ENCODE data around the gene ARHGAP19. TPM values are rescaled to one million over a fixed set of nuclear protein-coding genes. Genes with fewer than 3 reads are reported as not detected.

Gene ARHGAP19
- total and polyA plus RNA-seq, 2 donors from 2014 or later, result 5.3 to 10.6 TPM

Other genes starting within 250 kb of the ARHGAP19 start
- 0.35 TPM for gene SLIT1, start 106.7 kb downstream of the ARHGAP19 start, total RNA-seq
- 0.06 TPM for gene SLIT1, start 106.7 kb downstream of the ARHGAP19 start, polyA plus RNA-seq (ENCODE audit: insufficient read depth, low read depth, low replicate concordance)
- gene FRAT1, start 26.6 kb upstream of the ARHGAP19 start, total RNA-seq, result 7.0 TPM
- gene FRAT1, start 26.6 kb upstream of the ARHGAP19 start, polyA plus RNA-seq (ENCODE audit: insufficient read depth, low read depth, low replicate concordance), result 2.1 TPM
- 16.8 TPM for gene FRAT2, start 42.1 kb upstream of the ARHGAP19 start, total RNA-seq
- gene FRAT2, start 42.1 kb upstream of the ARHGAP19 start, polyA plus RNA-seq (ENCODE audit: insufficient read depth, low read depth, low replicate concordance), result 5.4 TPM
- gene RRP12, start 108.7 kb upstream of the ARHGAP19 start, total RNA-seq, result 30.0 TPM
- 9.7 TPM for gene RRP12, start 108.7 kb upstream of the ARHGAP19 start, polyA plus RNA-seq (ENCODE audit: insufficient read depth, low read depth, low replicate concordance)
- 161 TPM for gene PGAM1, start 133.6 kb upstream of the ARHGAP19 start, total RNA-seq
- gene PGAM1, start 133.6 kb upstream of the ARHGAP19 start, polyA plus RNA-seq (ENCODE audit: insufficient read depth, low read depth, low replicate concordance), result 328 TPM
- gene EXOSC1, start 153.4 kb upstream of the ARHGAP19 start, total RNA-seq, result 28.8 TPM
- 40.9 TPM for gene EXOSC1, start 153.4 kb upstream of the ARHGAP19 start, polyA plus RNA-seq (ENCODE audit: insufficient read depth, low read depth, low replicate concordance)
- gene ZDHHC16, start 153.5 kb upstream of the ARHGAP19 start, total RNA-seq, result 35.9 TPM
- 48.9 TPM for gene ZDHHC16, start 153.5 kb upstream of the ARHGAP19 start, polyA plus RNA-seq (ENCODE audit: insufficient read depth, low read depth, low replicate concordance)
- 56.1 TPM for gene MMS19, start 205.8 kb upstream of the ARHGAP19 start, total RNA-seq
- 49.7 TPM for gene MMS19, start 205.8 kb upstream of the ARHGAP19 start, polyA plus RNA-seq (ENCODE audit: insufficient read depth, low read depth, low replicate concordance)
- 17.4 TPM for gene UBTD1, start 206.3 kb upstream of the ARHGAP19 start, total RNA-seq
- gene UBTD1, start 206.3 kb upstream of the ARHGAP19 start, polyA plus RNA-seq (ENCODE audit: insufficient read depth, low read depth, low replicate concordance), result 26.1 TPM